Right atrium auricular region (tissue), 2 donors: Measurements from ENCODE around the gene DPP8. TPM values are rescaled to one million over a fixed set of nuclear protein-coding genes. Genes with fewer than 3 reads are reported as not detected.

Experiments used
- DNase-seq: peaks from one replicate; pipeline ENCODE4 v3.0.0-alpha.2; 2019; ENCODE audit warnings: low spot score
- H3K27ac ChIP-seq, 2 donors: fragments of 200-600 bp; sonication (generic); 1 replicate in 1 of 2; 2 replicates in 1 of 2; pipeline ENCODE4 v1.5.1; 2016 to 2019
- H3K27me3 ChIP-seq, 2 donors: fragments of 200-600 bp; sonication (generic); one replicate each; pipeline versions ENCODE4 v1.5.1 to v1.6.0; 2017 to 2019
- H3K36me3 ChIP-seq: fragments of 200-600 bp; sonication (generic); one replicate; pipeline ENCODE4 v1.5.1; 2016
- H3K4me1 ChIP-seq, 2 donors: fragments of 200-600 bp; sonication (generic); one replicate each; pipeline versions ENCODE4 v1.5.1 to v1.6.0; 2017 to 2019
- H3K4me3 ChIP-seq, 2 donors: fragments of 200-600 bp; sonication (generic); 1 replicate in 1 of 2; 2 replicates in 1 of 2; pipeline ENCODE4 v1.5.1; 2017 to 2019; ENCODE audit warnings: mild to moderate bottlenecking in 1 of 2, moderate library complexity in 1 of 2
- H3K9me3 ChIP-seq, 2 donors: fragments of 200-600 bp; sonication (generic); one replicate each; pipeline ENCODE4 v1.5.1; 2019
- total RNA-seq, 2 donors: library from RNA; depleted of rRNA; stranded (reverse); fragments of >200 nt; gene quantifications; one replicate each; pipeline ENCODE4 v1.1.0, GENCODE V29; 2016
- TF ChIP-seq, protein P1 (sequence below), 2 donors: fragments of 200-600 bp; sonication (generic); IDR thresholded peaks; one replicate each; pipeline ENCODE4 v1.5.1; 2019; ENCODE audit warnings: antibody characterized with exemption in 2 of 2

DPP8 gene
- total RNA-seq, 2 donors from 2014 or later = 22.2 to 28.8 TPM

- TF ChIP-seq, protein P1, sequence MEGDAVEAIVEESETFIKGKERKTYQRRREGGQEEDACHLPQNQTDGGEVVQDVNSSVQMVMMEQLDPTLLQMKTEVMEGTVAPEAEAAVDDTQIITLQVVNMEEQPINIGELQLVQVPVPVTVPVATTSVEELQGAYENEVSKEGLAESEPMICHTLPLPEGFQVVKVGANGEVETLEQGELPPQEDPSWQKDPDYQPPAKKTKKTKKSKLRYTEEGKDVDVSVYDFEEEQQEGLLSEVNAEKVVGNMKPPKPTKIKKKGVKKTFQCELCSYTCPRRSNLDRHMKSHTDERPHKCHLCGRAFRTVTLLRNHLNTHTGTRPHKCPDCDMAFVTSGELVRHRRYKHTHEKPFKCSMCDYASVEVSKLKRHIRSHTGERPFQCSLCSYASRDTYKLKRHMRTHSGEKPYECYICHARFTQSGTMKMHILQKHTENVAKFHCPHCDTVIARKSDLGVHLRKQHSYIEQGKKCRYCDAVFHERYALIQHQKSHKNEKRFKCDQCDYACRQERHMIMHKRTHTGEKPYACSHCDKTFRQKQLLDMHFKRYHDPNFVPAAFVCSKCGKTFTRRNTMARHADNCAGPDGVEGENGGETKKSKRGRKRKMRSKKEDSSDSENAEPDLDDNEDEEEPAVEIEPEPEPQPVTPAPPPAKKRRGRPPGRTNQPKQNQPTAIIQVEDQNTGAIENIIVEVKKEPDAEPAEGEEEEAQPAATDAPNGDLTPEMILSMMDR (IDR thresholded peaks at IDR 0.05) = no peak
- H3K4me3 ChIP-seq = no peak overlapping the region
- H3K4me1 ChIP-seq = peaks cover 0 to 6% of the 10 kb centered on the region in 2 donors
- no peak for DNase-seq
- no peaks in the 10 kb centered on the region for H3K9me3 ChIP-seq
- no peaks in the 10 kb centered on the region for H3K36me3 ChIP-seq
- H3K27me3 ChIP-seq = no peaks in the 10 kb centered on the region
- H3K27ac ChIP-seq = no peak overlapping the region
Observed at GRCh38 chr15:65521350-65521749, 3.9 kb upstream of the DPP8 start.

DNA sequence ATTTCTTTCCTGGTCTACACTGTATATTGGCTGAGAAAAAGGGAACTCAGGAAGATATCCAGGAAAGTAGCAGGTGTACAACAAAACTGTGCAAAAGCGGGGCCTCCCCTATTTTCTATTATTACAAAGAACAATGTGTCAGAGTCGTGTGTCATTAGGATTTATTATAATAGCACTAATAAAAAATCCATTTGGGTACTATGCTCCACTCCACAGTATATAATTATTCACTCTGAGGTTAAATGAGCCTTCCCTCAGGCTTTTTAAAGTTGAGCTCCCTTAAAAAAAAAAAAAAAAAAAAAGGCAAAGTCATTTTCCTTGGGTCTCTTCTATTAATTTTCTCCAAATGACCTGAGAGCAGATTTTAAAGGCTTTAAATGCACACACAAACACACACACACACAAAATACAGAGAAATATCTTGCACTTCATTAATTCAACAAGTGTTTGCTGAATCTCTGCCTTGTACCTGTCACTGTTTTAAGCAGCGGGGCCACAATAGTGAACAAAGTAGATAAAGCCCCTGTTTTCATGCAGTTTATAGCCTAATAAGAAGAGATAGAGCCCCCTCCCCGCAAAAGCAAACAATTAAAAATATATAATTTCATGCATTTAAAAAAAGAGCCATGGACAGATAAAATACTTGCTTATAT lies 1.3 kb upstream of the DPP8 start:
- TF ChIP-seq, protein P1 (IDR thresholded peaks at IDR 0.05) = no peak
- no peak for DNase-seq
- peaks cover 0 to 32% of the 10 kb centered on the region in 2 donors for H3K4me1 ChIP-seq
- no peaks in the 10 kb centered on the region for H3K27me3 ChIP-seq
- H3K36me3 ChIP-seq = peaks cover 5% of the 10 kb centered on the region
- no peak overlapping the region for H3K4me3 ChIP-seq
- no peaks in the 10 kb centered on the region for H3K9me3 ChIP-seq
- H3K27ac ChIP-seq = no peak overlapping the region

- Histone ChIP-seq H3K36me3 (peaks cover 5% of the 10 kb centered on the region), H3K27me3 (no peaks in the 10 kb centered on the region), H3K9me3 (no peaks in the 10 kb centered on the region), H3K27ac (peak overlapping the region; percentile 80 to 86), H3K4me3 (peak overlapping the region; percentile 88 to 92), H3K4me1 (peaks cover 0 to 39% of the 10 kb centered on the region in 2 donors)
- TF ChIP-seq, protein P1 (IDR thresholded peaks at IDR 0.05) = peak in 1 of 2 donors; percentile 6
- DNase-seq = no peak
Observed at GRCh38 chr15:65517866-65518207, 348 bp upstream of the DPP8 start.

DNA sequence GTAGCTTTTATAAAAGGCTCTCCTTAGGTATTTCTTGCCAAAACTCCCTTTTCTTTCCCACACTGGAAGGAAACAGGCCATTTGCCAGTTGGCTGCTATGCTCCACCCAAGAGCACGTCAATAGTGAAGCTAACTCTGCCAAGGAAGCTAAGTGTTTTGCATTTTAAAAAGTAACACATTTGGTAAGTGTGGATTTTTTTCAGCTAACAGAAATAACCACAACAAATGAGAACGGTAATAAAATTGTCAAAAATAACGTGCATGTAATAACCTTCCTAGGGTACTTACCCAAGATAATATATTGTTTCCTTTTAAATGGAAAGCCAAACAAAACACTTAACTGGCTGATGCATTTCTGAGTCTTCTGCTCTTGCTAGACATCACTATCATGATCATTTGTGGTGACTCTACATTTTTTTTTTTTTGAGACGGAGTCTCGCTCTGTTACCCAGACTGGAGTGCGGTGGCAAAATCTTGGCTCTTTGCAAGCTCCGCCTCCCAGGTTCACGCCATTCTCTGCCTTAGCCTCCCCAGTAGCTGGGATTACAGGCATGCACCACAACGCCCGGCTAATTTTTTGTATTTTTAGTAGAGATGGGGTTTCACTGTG lies 4.6 kb downstream of the DPP8 start:
- Histone ChIP-seq H3K36me3 (peaks cover 24% of the 10 kb centered on the region), H3K27ac (peak overlapping the region; percentile 56 to 81)
- DNase-seq = peak; percentile 77

DNA sequence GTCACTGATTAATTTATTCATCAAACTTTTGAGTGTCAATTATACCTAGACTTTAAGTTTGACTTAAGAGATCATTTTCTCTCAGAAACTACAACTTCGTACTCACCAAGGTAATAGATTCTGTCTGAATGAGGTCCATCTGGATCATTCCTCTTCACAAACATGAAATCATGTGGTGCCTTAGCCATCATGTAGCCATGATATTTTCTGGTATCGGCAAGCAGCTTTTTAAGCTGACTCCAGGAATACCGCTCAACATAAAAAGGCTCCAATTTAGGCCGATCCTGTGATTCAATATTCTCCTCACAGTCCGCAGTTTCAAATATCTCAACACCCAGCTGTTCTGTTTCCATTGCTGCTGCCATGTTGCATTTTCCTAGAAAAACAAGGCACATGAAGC lies 5.3 kb downstream of the DPP8 start:
- Histone ChIP-seq H3K36me3 (peaks cover 27% of the 10 kb centered on the region), H3K27ac (peak overlapping the region; percentile 56 to 81), H3K4me1 (peaks cover 0 to 44% of the 10 kb centered on the region in 2 donors), H3K27me3 (no peaks in the 10 kb centered on the region), H3K4me3 (peak overlapping the region in 1 of 2 donors; percentile 28), H3K9me3 (no peaks in the 10 kb centered on the region)
- TF ChIP-seq, protein P1 (IDR thresholded peaks at IDR 0.05) = no peak
- DNase-seq = peak; percentile 26

More for the DNA sequence above, 4.6 kb downstream of the DPP8 start:
- Histone ChIP-seq H3K4me3 (peak overlapping the region in 1 of 2 donors; percentile 28), H3K27me3 (no peaks in the 10 kb centered on the region), H3K4me1 (peaks cover 0 to 44% of the 10 kb centered on the region in 2 donors), H3K9me3 (no peaks in the 10 kb centered on the region)
- TF ChIP-seq, protein P1 (IDR thresholded peaks at IDR 0.05) = no peak
